HPDE6-E6E7 (cell line): ENCODE data around the gene ARPC2.
"Not testable (repeated sequence)": the region's sequence is repeated elsewhere in the genome, so short reads cannot be mapped to it uniquely, and the experiment has no call there.

ENCODE experiments used
- DNase-seq: peaks from one replicate; pipeline ENCODE4 v3.0.0; 2011; ENCODE audit warnings: missing footprints; ENCODE audit errors: extremely low spot score

ARPC2 gene

GRCh38 chr2:218270721-218271486 is 53.9 kb downstream of the ARPC2 start:
- DNase-seq, result no peak

GRCh38 chr2:218271487-218271797 is 54.5 kb downstream of the ARPC2 start:
- no peak for DNase-seq

DNA sequence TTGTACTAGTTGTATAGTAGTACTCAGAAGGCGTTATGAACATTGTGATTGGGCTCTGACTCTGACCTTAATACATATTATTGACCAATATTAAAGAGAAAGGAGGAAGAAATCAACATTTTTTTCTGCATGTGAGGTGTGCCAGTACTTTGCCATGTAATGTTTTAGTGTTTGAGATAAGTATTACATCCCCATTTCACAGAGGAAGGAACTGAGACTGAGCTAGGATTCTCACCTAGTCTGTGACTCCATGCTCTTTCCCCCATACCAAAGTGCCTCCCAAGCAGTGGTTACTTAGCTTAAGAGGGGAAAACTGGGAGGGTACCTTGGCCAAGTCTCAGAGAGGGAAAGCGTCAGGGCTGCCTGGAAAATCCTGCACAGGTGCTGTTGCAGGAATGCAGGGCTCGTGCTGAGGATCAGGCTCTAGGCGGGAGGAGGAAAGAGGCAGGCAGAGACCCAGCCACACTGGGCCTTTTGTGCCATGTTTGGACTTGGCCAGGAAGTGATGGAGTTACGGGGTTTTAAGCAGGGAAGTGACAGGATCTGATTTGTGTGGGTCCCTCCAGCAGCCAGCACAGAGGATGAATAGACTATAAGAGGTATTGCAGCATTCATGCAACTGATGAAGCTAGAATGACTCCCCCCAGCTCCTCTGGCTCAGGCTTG is 55.0 kb downstream of the ARPC2 start:
- no peak for DNase-seq

DNA sequence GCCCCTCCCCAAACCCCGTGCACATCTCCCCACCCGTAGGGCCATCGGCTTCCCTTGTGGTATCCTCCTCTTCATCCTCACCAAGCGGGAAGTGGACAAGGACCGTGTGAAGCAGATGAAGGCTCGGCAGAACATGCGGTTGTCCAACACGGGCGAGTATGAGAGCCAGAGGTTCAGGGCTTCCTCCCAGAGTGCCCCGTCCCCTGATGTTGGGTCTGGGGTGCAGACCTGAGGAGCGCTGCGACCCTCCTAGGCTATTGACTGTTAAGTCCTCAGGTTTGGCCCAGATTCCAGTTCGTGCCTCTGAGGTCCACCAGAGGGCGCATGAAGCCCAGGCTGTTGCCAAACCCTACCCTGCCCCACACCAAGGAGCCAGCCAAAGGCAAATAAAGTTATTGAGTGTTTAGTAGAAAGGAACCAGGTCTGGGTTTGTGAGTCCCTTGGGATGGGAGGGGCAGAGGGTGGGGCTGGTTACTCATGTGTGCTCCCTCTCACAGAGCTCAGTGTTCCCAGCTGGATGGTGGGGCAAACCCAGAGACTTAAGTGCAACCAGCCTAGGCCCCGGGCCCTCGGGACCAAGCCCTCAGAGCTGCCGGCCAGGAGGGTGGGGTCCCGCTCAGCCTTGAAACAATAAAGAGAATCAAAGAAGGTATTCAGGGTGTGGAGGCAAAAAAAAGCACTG is 55.7 kb downstream of the ARPC2 start:
- peak; percentile 87 for DNase-seq

GRCh38 chr2:218273214-218273907 is 56.4 kb downstream of the ARPC2 start:
- not testable (repeated sequence) for DNase-seq

DNA sequence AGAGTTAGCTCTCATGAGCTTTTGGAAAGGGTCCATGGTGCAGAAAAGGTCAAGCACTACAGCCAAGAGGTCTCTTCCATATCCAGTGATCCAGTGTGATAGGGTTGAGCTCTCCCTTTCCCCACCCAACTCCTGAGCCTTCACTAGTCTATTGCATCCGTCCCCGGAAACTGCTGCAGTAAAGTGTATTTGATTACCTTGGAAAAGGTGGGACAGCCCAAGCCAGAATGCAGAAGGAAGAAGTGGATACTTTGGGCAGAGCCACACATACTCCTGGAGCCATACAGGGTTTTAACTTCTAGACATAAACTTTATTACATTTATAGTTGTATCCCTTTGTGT is 56.9 kb downstream of the ARPC2 start:
- no peak for DNase-seq

DNA sequence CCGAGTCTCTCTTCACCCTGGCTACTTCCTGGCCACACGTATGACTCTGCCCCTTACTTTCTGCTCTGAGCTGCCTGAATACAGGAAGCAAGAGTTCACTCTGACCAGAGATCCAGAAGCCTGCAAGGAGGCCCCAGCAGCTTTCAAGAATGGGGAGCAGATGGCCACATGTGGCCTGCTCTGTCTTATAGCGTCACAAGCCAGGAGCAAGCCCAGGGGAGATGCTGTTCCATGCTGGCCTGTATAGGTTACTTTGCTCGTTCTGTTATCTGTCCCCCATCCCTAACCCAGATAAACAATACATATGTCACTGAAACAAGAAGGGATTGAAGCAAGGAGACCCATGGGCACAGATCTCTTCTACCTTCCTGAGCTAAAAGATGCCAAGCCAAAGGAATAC is 57.6 kb downstream of the ARPC2 start:
- no peak for DNase-seq

DNA sequence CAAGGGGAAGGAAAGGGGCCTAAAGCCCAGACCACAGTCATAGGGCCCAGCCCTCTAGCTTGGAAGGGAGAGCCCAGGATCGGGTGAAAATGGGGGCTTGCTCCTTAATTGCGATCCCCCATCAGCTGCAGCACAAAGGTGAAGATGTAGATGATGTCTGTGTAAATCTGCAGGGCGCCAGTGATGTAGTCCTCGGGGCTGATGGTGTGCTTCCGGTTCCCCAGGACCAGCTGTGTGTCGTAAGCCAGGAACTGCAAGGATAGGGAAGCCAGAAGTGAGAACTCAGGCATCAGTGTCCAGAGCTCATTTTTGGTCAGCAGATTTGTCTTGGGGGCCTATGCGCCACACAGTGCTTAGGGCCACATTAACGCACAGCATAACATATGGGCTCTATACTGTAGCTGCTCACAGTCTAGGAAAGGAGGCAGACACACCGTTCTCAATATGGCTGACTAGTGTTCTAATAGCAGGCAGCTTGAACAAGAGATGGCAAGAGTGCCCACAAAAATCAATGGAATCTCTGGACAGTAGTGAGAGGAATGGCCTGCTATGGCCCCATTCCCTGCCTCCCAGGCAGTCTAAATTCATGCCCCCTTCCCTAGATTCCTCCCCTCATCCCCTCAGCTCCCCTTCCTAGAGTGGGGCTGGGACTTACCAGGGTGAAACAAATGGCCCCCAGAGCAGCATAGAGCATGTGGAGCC is 58.5 kb downstream of the ARPC2 start:
- no peak for DNase-seq

- DNase-seq, result no peak
Observed at GRCh38 chr2:218276986-218277755, 60.2 kb downstream of the ARPC2 start.

- no peak for DNase-seq
Observed at GRCh38 chr2:218277921-218278320, 60.9 kb downstream of the ARPC2 start.

DNA sequence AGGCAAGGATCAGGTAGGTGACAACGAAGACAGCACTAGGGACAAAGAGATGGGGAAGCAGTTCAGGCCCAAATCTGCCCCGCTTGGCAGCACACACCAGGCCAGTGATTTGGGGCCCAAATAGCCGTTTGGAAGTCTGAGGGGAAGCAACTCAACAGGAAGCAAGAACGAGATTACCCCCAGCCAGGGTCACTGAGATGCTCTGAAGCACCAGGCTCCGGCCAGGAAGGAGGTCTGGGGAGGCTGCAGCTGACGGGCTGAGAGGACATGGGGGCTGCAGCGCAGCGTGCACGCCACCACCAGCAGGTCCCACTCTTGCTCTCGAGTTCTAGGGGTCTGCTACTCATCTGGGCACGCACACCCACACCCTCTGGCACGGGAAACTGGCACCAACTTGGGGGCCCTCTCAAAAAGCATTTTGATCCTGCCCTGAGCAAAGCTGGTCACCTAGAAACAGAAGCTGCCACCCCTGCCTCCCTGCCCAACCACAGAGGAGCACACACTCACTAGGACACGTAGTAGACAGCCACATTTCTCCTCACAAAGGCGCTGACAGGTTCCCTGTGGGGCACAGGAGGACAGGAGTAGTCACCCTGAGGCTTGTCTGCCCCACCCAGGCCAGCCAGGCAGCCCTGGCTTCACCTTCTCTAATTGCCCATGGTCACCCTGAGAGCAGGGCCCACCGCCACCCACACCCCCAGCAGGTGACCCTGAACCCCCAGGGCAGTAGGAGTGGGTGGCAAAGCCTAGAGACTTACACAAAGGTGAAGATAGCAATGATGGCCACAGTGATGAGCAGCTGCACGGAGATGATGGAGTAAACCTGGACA is 61.8 kb downstream of the ARPC2 start:
- no peak for DNase-seq

DNA sequence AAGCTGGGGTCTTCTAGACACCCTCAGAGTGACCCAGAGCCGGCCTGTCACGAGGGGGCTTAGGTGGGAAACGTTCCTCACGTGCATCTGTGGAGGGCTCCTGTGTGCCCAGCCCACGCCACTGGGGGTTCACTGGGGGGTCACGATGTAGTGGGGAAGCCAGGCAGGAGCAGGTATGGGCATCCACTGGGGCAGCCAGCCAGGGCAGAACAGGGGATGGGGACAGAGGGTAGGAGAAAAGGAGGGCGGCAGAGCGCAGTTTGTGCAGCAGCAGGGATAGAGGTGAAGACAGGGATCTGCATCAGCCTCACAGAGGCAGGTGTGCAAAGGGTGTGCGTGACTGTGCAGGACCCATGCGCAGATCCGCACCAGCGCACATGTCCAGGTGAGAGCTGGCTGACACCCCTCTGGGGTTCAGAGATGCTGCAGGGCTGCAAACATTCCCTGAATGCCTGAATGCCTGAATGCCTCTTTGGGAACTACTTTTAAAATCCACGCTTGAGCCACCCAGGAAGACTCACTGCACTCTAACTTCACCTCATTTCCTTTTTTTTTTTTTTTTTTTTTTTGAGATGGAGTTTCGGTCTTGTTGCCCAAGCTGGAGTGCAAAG is 63.4 kb downstream of the ARPC2 start:
- DNase-seq, result no peak

DNA sequence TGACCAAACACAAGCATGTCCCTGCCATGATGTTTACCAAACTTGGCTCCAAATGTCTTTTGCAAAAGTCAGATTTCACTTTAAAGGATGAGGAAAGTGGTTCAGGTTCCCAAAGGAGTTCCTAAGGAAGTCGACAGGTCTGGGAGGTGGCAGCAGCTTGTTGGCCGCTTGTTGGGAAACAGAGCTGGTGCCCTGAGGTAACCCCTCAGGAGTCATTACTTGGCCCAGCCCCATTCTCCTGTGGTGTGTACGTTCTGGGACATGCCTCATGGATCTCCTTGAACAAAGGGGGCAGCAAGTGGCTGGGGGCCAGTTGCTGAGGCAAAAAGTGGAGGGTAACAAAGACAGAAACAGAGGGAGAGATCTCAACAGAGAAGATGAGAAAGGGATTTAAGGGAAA is 64.5 kb downstream of the ARPC2 start:
- DNase-seq, result no peak

GRCh38 chr2:218282173-218282991 is 65.4 kb downstream of the ARPC2 start:
- DNase-seq, result peak; percentile 88

DNA sequence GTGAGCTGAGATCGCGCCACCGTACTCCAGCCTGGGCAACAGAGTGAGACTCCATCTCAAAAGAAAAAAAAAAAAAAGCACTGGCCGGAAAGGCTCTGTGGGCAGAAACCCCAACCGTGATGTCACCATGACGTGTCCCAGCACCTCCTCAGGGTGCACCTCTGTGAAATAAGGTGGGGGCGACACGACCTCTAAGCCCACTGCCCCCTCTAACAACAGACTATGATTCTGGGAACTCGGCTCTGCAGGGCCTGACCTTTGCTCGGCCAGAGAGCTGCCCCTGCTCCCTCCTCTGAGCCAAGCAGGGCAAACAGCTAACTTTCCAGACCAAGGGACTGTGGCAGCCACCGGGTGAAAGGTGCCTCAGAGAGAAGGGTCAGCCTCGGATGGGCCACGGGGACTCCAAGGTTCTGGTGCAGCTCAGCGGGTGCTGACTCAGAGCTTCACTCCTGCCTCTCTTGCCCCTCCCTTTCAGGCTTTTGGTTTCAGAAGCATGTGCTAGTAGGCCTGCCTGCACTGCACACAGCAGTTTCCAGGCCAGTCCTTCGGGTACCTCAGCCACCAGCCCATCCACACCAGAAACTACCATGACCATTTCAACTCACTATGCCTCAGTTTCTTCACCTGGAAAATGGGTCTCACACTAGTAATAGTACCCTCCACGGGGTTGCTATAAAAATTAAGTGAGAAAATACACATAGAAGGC is 67.3 kb downstream of the ARPC2 start:
- DNase-seq, result peak; percentile 76

GRCh38 chr2:218285604-218286003 is 68.6 kb downstream of the ARPC2 start:
- DNase-seq, result no peak

GRCh38 chr2:218286570-218287459 is 69.8 kb downstream of the ARPC2 start:
- DNase-seq, result peak; percentile 84
